A673 (cell line): ENCODE measurements around the gene ZP3. TPM values are rescaled to one million over a fixed set of nuclear protein-coding genes. Genes with fewer than 3 reads are reported as not detected.
"Not testable (repeated sequence)": the region's sequence is repeated elsewhere in the genome, so short reads cannot be mapped to it uniquely, and the experiment has no call there.

Experiments
- BruUV-seq: library from RNA; stranded (reverse); fragments of 400-500 nt; replicated peaks from 2 replicates; lab custom pipeline; 2021; lab: Mats Ljungman, UMichigan
- CTCF ChIA-PET: fragments of 300-600 bp; sonication (Branson Sonifier 250); formaldehyde crosslinking; loops from one replicate; lab custom pipeline; 2022; ENCODE audit warnings: antibody characterized with exemption; lab: Charles Lee
- POLR2A ChIA-PET: fragments of 300-600 bp; sonication (Branson Sonifier 250); formaldehyde crosslinking; loops from one replicate; lab custom pipeline; 2022; ENCODE audit warnings: antibody characterized with exemption; ENCODE audit not compliant: low non-redundant PET; lab: Charles Lee
- DNase-seq: peaks from one replicate; pipeline ENCODE4 v3.0.0-alpha.2; 2015; ENCODE audit warnings: low spot score
- H3K27ac ChIP-seq: fragments of 200-600 bp; sonication (generic); 2 replicates; pipeline ENCODE4 v1.5.1; 2016; ENCODE audit warnings: mixed run types, low read depth, mild to moderate bottlenecking, mixed read lengths, antibody characterized with exemption, low read length; ENCODE audit not compliant: poor library complexity, severe bottlenecking
- H3K27me3 ChIP-seq: fragments of 200-600 bp; sonication (generic); replicated peaks from 2 replicates; pipeline ENCODE4 v1.6.1; 2017; ENCODE audit warnings: mixed run types, low read depth, mild to moderate bottlenecking, mixed read lengths, antibody characterized with exemption, low read length; ENCODE audit not compliant: insufficient read depth, poor library complexity
- H3K36me3 ChIP-seq: fragments of 200-600 bp; sonication (generic); 2 replicates; pipeline ENCODE4 v1.6.1; 2016; ENCODE audit warnings: mixed run types, mild to moderate bottlenecking, mixed read lengths, antibody characterized with exemption, low read length; ENCODE audit not compliant: insufficient read depth, poor library complexity, severe bottlenecking
- H3K4me1 ChIP-seq: fragments of 200-600 bp; sonication (generic); 2 replicates; pipeline ENCODE4 v1.6.1; 2017; ENCODE audit warnings: mixed run types, mild to moderate bottlenecking, mixed read lengths, antibody characterized with exemption, low read length; ENCODE audit not compliant: insufficient read depth, poor library complexity, severe bottlenecking
- H3K4me3 ChIP-seq: fragments of 200-600 bp; sonication (generic); 2 replicates; pipeline ENCODE4 v1.5.1; 2016; ENCODE audit warnings: low read depth, mixed run types, mild to moderate bottlenecking, mixed read lengths, low read length; ENCODE audit not compliant: poor library complexity, severe bottlenecking
- H3K9me3 ChIP-seq: fragments of 200-600 bp; sonication (generic); 2 replicates; pipeline ENCODE4 v1.6.1; 2016; ENCODE audit warnings: mixed run types, low read depth, mild to moderate bottlenecking, mixed read lengths, antibody characterized with exemption, low read length; ENCODE audit not compliant: poor library complexity, severe bottlenecking
- EZH2 ChIP-seq: fragments of 200-600 bp; sonication (generic); IDR thresholded peaks from 2 replicates; pipeline ENCODE4 v1.6.1; 2017; ENCODE audit warnings: borderline replicate concordance, low read depth, mild to moderate bottlenecking, mixed read lengths, antibody characterized with exemption, low read length; ENCODE audit not compliant: poor library complexity, severe bottlenecking
- intact Hi-C: fragments of 100-400 bp; cut with micrococcal nuclease; formaldehyde crosslinking; loops from one replicate; pipeline ENCODE4 v1.10.0; 2022; ENCODE audit not compliant: unreplicated experiment
- total RNA-seq: library from RNA; stranded (reverse); gene quantifications from 2 replicates; pipeline ENCODE4 v1.2.3, GENCODE V29; 2021
- TF ChIP-seq, protein P1 (sequence below): fragments of 300-800, 200-600 bp; sonication (generic); conservative IDR thresholded peaks from 2 replicates; pipeline ENCODE4 v1.5.1; 2017; ENCODE audit warnings: low read depth, mild to moderate bottlenecking, antibody characterized with exemption, low read length, moderate library complexity, mixed read lengths

Gene ZP3
- total RNA-seq, 1 experiment from 2014 or later = 9.4 TPM

DNA sequence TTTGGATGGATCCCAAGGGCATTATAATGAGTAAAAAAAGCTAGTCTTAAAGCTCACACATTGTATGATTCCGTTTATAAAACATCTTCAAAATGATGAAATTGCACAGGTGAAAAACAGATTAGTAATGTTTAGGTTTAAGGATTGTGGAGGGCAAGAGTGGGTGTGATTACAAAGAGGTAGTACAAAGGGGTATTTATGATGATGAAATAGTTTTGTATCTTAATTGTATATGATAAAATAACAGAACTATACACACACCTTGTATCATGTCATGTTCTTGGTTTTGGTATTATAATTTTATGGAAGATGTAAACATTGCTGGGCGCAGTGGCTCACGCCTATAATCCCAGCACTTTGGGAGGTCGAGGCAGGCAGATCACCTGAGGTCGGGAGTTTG, 12.5 kb upstream of the ZP3 start:
- no peak overlapping the region for H3K4me3 ChIP-seq
- TF ChIP-seq, protein P1, sequence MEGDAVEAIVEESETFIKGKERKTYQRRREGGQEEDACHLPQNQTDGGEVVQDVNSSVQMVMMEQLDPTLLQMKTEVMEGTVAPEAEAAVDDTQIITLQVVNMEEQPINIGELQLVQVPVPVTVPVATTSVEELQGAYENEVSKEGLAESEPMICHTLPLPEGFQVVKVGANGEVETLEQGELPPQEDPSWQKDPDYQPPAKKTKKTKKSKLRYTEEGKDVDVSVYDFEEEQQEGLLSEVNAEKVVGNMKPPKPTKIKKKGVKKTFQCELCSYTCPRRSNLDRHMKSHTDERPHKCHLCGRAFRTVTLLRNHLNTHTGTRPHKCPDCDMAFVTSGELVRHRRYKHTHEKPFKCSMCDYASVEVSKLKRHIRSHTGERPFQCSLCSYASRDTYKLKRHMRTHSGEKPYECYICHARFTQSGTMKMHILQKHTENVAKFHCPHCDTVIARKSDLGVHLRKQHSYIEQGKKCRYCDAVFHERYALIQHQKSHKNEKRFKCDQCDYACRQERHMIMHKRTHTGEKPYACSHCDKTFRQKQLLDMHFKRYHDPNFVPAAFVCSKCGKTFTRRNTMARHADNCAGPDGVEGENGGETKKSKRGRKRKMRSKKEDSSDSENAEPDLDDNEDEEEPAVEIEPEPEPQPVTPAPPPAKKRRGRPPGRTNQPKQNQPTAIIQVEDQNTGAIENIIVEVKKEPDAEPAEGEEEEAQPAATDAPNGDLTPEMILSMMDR = no peak
- no peak for TF ChIP-seq EZH2
- POLR2A ChIA-PET = no interaction called here
- no peaks in the 10 kb centered on the region for H3K36me3 ChIP-seq
- CTCF ChIA-PET = no interaction called here
- H3K27ac ChIP-seq = no peak overlapping the region
- H3K4me1 ChIP-seq = no peaks in the 10 kb centered on the region
- H3K27me3 ChIP-seq = no peaks in the 10 kb centered on the region
- no TSS peak for BruUV-seq
- intact Hi-C loops = no loop called here
- no peak for DNase-seq
- no peaks in the 10 kb centered on the region for H3K9me3 ChIP-seq

DNA sequence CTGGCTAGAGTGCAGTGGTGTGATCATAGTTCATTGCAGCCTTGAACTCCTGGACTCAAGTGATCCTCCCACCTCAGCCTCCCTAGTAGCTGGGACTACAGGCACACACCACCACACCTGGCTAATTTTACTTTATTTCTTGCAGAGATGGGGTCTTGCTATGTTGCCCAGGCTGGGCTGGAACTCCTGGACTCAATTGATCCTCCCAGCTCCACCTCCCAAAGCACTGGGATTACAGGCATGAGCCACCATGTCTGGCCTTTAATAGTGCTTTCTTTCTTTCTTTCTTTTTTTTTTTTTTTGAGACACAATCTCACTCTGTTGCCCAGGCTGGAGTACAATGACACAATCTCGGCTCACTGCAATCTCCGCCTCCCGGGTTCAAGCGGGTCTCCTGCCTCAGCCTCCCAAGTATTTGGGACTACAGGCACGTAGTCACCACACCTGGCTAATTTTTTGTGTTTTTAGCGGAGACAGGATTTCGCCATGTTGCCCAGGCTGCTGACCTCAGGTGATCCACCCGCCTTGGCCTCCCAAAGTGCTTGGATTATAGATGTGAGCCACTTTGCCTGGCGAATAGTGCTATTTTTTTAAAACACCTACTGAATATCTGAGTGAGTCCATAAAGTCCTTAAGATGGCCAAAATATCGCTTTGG, 7.0 kb upstream of the ZP3 start:
- H3K4me3 ChIP-seq, H3K4me1 ChIP-seq, H3K9me3 ChIP-seq, BruUV-seq, intact Hi-C loops, CTCF ChIA-PET, H3K27ac ChIP-seq, DNase-seq, H3K27me3 ChIP-seq, H3K36me3 ChIP-seq, POLR2A ChIA-PET: not testable (repeated sequence)

DNA sequence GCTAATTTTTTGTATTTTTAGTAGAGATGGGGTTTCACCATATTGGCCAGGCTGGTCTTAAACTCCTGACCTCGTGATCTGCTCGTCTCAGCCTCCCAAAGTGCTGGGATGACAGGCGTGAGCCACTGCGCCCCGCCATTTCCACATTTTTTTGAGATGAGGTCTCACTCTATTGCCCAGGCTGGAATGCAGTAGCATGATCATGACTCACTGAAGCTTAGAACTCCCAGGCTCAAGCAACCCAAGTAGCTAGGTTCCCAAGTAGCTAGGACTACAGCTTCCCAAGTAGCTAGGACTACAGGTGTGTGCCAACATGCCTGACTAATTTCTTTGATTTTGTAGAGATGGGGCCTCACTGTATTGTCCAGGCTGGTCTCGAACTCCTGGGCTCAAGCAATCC, 3.7 kb upstream of the ZP3 start:
- BruUV-seq, DNase-seq, intact Hi-C loops: not testable (repeated sequence)

DNA sequence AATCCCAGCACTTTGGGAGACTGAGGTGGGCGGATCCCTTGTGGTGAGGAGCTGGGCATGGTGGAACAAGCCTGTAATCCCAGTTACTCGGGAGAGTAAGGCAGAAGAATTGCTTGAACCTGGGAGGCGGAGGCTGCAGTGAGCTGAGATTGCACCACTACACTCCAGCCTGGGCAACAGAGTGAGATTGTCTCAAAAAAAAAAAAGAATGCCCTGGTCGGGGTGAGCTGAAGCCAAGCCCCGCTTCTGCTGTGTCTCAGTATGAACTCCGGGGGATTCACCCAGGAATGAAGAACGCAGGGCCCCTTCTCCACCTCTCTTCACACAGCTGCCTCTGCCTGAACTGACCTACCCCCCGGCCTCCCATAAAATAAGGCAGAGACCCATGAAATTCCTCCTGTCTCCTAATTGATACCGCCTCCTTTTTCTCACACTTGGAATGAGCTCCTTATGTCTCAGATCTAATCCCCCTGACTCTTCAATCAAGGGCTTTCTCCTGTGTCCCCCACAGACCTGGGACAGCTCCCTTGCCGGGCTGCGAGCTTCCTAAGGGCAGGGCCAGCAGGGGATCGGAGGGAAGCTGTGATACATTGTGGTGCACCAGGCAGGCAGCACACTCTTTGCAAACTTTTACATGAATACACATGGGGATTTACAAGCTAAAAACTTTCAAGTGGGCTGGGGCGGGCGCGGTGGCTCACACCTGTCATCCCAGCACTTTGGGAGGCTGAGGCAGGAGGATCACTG, 911 bp upstream of the ZP3 start:
- DNase-seq = no peak
- no TSS peak for BruUV-seq
- POLR2A ChIA-PET = no interaction called here
- no peaks in the 10 kb centered on the region for H3K27me3 ChIP-seq
- intact Hi-C loops = no loop called here
- no peaks in the 10 kb centered on the region for H3K9me3 ChIP-seq
- CTCF ChIA-PET = no interaction called here
- TF ChIP-seq, protein P1 = no peak
- TF ChIP-seq EZH2 = no peak
- peaks cover 4% of the 10 kb centered on the region for H3K4me1 ChIP-seq
- no peak overlapping the region for H3K4me3 ChIP-seq
- no peaks in the 10 kb centered on the region for H3K36me3 ChIP-seq
- no peak overlapping the region for H3K27ac ChIP-seq

More for the DNA sequence above, 3.7 kb upstream of the ZP3 start:
- POLR2A ChIA-PET, H3K27ac ChIP-seq, H3K27me3 ChIP-seq, H3K4me3 ChIP-seq, H3K4me1 ChIP-seq, H3K9me3 ChIP-seq, H3K36me3 ChIP-seq, CTCF ChIA-PET: not testable (repeated sequence)
